Lower lobe of right lung (tissue), 2 donors: ENCODE results near the gene DNAH12. TPM values are rescaled to one million over a fixed set of nuclear protein-coding genes. Genes with fewer than 3 reads are reported as not detected.

Source experiments
- ATAC-seq, 2 donors: fragments of 200-7000 bp; cut with Tn5 transposase; one replicate each; pipeline ENCODE4 v1.9.1; 2020 to 2022; ENCODE audit warnings: mild to moderate bottlenecking in 2 of 2, moderate library complexity in 2 of 2
- DNase-seq: peaks from one replicate; pipeline ENCODE4 v3.0.0-alpha.2; 2020
- H3K27ac ChIP-seq: fragments of 200-600 bp; one replicate; pipeline ENCODE4 v1.8.0; 2022
- H3K27me3 ChIP-seq: fragments of 200-600 bp; one replicate; pipeline ENCODE4 v1.8.0; 2022; ENCODE audit warnings: low read depth
- H3K36me3 ChIP-seq: fragments of 200-600 bp; one replicate; pipeline ENCODE4 v1.8.0; 2022; ENCODE audit warnings: mild to moderate bottlenecking
- H3K4me1 ChIP-seq: fragments of 200-600 bp; one replicate; pipeline ENCODE4 v1.8.0; 2022
- H3K4me3 ChIP-seq: fragments of 200-600 bp; one replicate; pipeline ENCODE4 v1.8.0; 2022; ENCODE audit warnings: mild to moderate bottlenecking
- H3K9me3 ChIP-seq: fragments of 200-600 bp; one replicate; pipeline ENCODE4 v1.8.0; 2022
- intact Hi-C: fragments of 100-400 bp; cut with DNase I; formaldehyde crosslinking; loops from one replicate; pipeline ENCODE4 v1.11.0; 2022
- total RNA-seq: library from RNA; stranded (reverse); fragmentation: NEBNext Ultra II Directional; extraction: Animal tissue kit (Norgen Biotek cat#: 25700); gene quantifications from one replicate; pipeline ENCODE4 v1.2.1, GENCODE V29; 2021
- TF ChIP-seq, protein P1 (sequence below): fragments of 200-600 bp; IDR thresholded peaks from one replicate; pipeline ENCODE4 v1.8.0; 2022; ENCODE audit warnings: antibody characterized with exemption, mild to moderate bottlenecking
- donor health status: DM: no; HTN: yes; CAD: no; lungs with severe emphysema.

Gene DNAH12
- total RNA-seq, 1 donor from 2014 or later: 11.2 TPM

DNA sequence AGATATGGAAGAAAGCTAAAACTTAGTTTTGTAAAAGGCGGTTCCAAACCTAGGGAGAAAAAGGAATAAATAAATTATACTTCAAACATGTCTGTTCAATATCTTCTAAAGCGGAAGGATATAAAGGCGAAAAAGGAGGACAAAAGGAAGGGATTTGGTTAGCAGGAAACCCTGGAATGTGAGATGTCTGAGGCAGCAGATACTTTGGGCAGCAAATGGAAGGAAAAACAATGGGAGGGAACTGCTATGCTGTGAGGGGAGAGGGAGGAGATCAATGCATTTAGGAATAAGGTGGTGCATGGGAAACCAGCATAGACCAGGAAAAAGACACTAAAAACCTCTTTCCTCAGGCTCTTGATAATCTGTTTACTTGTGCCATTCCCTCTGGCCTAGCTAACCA is 120.8 kb downstream of the DNAH12 start:
- Histone ChIP-seq H3K4me1 (no peaks in the 10 kb centered on the region), H3K27ac (no peak overlapping the region), H3K4me3 (no peak overlapping the region), H3K36me3 (no peaks in the 10 kb centered on the region), H3K27me3 (no peaks in the 10 kb centered on the region), H3K9me3 (no peaks in the 10 kb centered on the region)
- DNase-seq (no peak), ATAC-seq (no peak)
- TF ChIP-seq, protein P1, sequence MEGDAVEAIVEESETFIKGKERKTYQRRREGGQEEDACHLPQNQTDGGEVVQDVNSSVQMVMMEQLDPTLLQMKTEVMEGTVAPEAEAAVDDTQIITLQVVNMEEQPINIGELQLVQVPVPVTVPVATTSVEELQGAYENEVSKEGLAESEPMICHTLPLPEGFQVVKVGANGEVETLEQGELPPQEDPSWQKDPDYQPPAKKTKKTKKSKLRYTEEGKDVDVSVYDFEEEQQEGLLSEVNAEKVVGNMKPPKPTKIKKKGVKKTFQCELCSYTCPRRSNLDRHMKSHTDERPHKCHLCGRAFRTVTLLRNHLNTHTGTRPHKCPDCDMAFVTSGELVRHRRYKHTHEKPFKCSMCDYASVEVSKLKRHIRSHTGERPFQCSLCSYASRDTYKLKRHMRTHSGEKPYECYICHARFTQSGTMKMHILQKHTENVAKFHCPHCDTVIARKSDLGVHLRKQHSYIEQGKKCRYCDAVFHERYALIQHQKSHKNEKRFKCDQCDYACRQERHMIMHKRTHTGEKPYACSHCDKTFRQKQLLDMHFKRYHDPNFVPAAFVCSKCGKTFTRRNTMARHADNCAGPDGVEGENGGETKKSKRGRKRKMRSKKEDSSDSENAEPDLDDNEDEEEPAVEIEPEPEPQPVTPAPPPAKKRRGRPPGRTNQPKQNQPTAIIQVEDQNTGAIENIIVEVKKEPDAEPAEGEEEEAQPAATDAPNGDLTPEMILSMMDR: no peak
- intact Hi-C loops: no loop called here

DNA sequence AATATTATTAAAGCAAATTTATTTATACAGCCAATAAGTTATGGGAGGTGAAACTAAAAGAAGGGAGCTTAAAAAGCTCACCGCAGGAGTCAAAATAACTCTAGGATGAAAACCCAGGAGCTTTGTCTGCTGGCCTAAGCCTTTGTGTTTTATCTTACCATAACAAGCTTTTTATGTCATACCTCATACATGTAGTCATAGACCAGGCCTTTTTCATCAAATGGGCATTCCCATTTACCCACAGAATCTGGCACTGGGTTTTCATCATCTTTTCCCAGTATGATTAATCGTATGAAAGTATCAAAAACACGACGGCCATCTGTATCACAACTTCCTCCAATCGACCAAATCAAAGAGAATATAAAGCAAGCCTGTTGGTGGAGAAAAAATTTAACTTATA is 122.8 kb downstream of the DNAH12 start:
- Histone ChIP-seq H3K4me3 (no peak overlapping the region), H3K9me3 (no peaks in the 10 kb centered on the region), H3K27me3 (no peaks in the 10 kb centered on the region), H3K36me3 (no peaks in the 10 kb centered on the region), H3K27ac (no peak overlapping the region), H3K4me1 (no peaks in the 10 kb centered on the region)
- TF ChIP-seq, protein P1: no peak
- DNase-seq (no peak), ATAC-seq (no peak)
- intact Hi-C loops: no loop called here

DNA sequence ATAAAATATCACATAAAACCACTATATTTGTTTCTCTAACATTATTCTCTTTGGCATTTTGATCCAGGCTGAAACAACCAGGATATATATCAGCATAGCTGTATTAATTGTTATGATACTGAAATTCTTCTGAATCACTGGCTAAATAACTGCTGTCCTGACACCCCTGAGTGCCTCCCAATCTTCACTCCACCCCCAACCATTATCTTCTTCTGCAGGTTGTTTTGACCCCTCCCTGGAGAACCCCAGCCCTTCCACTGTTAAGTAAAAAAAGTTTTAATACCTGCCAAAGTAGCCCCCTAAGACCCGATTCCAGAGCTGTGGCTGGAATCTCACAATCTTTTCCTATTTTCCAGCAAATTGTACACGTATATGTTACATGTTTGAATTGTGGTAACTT is 124.1 kb downstream of the DNAH12 start:
- H3K36me3 ChIP-seq: no peaks in the 10 kb centered on the region
- ATAC-seq (no peak), DNase-seq (no peak)
- H3K27me3 ChIP-seq: no peaks in the 10 kb centered on the region
- intact Hi-C loops: no loop called here
- H3K9me3 ChIP-seq: no peaks in the 10 kb centered on the region
- H3K4me3 ChIP-seq: no peak overlapping the region
- no peak overlapping the region for H3K27ac ChIP-seq
- TF ChIP-seq, protein P1: no peak
- H3K4me1 ChIP-seq: no peaks in the 10 kb centered on the region

DNA sequence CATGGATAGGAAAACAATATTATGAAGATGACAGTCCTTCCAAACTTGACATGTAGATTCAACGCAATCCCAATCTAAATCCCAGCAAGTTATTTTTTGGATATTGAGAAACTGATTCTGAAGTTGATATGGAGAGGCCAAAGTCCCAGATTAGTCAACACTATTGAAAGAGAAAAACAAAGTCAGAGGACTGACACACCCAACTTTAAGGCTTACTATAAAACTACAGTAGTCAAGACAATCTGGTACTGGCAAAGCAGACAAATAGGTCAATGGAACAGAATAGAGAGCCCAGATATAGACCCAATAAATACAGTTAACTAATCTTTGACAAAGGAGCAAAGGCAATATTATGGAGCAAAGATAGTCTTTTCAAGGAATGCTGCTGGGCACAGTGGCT is 132.4 kb downstream of the DNAH12 start:
- H3K9me3 ChIP-seq: peaks cover 4% of the 10 kb centered on the region
- no peaks in the 10 kb centered on the region for H3K27me3 ChIP-seq
- TF ChIP-seq, protein P1: no peak
- no peak for DNase-seq
- no peak overlapping the region for H3K4me3 ChIP-seq
- no peak overlapping the region for H3K27ac ChIP-seq
- H3K4me1 ChIP-seq: no peaks in the 10 kb centered on the region
- no peak for ATAC-seq
- intact Hi-C loops: no loop called here
- no peaks in the 10 kb centered on the region for H3K36me3 ChIP-seq

DNA sequence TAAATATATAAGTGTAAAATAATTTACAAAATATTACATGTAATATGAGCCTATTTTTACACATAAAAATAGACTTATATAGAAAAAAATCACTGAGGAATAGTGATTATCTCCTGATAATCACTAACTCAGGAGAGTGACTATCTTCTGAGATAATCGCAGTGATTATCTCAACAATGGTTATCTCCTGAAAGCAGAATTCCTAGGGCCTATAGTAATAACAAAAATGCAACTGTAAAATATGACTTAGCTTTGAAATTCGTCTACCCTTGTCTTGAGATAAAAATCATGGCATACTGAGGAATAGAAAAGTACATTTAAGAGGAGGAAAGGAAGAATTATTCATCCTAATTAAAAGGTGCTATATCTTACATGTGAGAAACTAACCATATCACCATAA is 134.7 kb downstream of the DNAH12 start:
- no peak for ATAC-seq
- Histone ChIP-seq H3K27ac (no peak overlapping the region), H3K9me3 (peaks cover 4% of the 10 kb centered on the region), H3K36me3 (no peaks in the 10 kb centered on the region), H3K4me3 (no peak overlapping the region), H3K27me3 (no peaks in the 10 kb centered on the region), H3K4me1 (no peaks in the 10 kb centered on the region)
- TF ChIP-seq, protein P1: no peak
- no peak for DNase-seq
- intact Hi-C loops: no loop called here

DNA sequence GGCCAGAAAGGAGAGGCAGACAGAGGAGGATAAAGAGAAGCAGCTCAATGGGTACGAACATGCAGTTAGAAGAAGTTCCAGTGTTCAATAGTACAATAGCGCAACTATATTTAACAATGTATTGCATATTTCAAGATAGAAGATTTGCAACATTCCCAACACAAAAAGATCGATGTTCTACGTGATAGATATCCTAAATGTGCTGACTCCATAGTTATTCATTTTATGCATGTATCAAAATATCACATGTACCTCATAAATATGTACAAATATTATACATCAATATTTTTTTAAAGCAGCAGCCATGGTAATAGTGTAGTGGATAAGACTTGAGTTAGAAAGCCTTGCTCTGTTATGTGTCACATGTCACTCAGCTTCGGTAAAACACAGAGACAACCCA is 141.5 kb downstream of the DNAH12 start:
- Histone ChIP-seq H3K36me3 (no peaks in the 10 kb centered on the region), H3K27ac (no peak overlapping the region), H3K9me3 (no peaks in the 10 kb centered on the region), H3K4me3 (no peak overlapping the region), H3K27me3 (no peaks in the 10 kb centered on the region), H3K4me1 (no peaks in the 10 kb centered on the region)
- no peak for ATAC-seq
- TF ChIP-seq, protein P1: no peak
- intact Hi-C loops: no loop called here
- no peak for DNase-seq
